Activated CD4-positive, alpha-beta T cell treated with anti-CD3 and anti-CD28 coated beads, Interleukin-2, amount 10 ng/mL, durations not matched to agents 24 days and 14 days (primary cell): ENCODE data around the gene AHSG. TPM values are rescaled to one million over a fixed set of nuclear protein-coding genes. Genes with fewer than 3 reads are reported as not detected.

Experiments
- DNase-seq: peaks from one replicate; pipeline ENCODE4 v3.0.0; 2022
- H3K27ac Mint-ChIP-seq: one replicate; pipeline ENCODE4 v1.8.0; 2022; ENCODE audit warnings: mild to moderate bottlenecking, mixed read lengths
- H3K27me3 Mint-ChIP-seq: one replicate; pipeline ENCODE4 v1.8.0; 2022; ENCODE audit warnings: mixed read lengths
- H3K36me3 Mint-ChIP-seq: one replicate; pipeline ENCODE4 v1.8.0; 2022; ENCODE audit warnings: low read depth, mild to moderate bottlenecking, mixed read lengths
- H3K4me1 Mint-ChIP-seq: one replicate; pipeline ENCODE4 v1.8.0; 2021; ENCODE audit warnings: mixed read lengths
- H3K4me3 Mint-ChIP-seq: one replicate; pipeline ENCODE4 v1.8.0; 2022; ENCODE audit warnings: mild to moderate bottlenecking, moderate library complexity, mixed read lengths
- H3K9me3 Mint-ChIP-seq: one replicate; pipeline ENCODE4 v1.8.0; 2021; ENCODE audit warnings: mixed read lengths
- intact Hi-C: fragments of 100-400 bp; cut with micrococcal nuclease; formaldehyde crosslinking; loops from one replicate; pipeline ENCODE4 v1.15.1; 2023
- total RNA-seq: library from RNA; stranded (reverse); gene quantifications from 2 replicates; pipeline ENCODE4 v1.2.3, GENCODE V29; 2022

Gene AHSG
- total RNA-seq, 1 donor from 2014 or later = not detected

DNA sequence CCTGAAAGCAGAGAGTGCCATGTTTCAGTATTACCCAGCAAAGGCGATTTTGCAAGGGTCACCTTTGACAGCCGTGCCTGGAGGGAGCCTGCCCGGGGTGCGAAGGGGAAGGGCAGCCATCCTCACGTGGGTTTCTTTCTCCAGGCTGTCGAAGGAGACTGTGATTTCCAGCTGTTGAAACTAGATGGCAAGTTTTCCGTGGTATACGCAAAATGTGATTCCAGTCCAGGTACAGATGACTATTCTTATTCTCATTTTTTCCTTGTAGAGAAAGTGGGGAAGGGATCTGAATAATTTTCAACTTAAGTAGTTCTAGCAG lies 3.4 kb downstream of the AHSG start:
- H3K27ac Mint-ChIP-seq = no peak overlapping the region
- intact Hi-C loops = loop anchor here (2.0 to 10.0 kb wide), 5 partner anchors 45 to 674 kb away; partner anchors contain the start of genes DNAJB11 and EIF4A2
- no peak overlapping the region for H3K4me3 Mint-ChIP-seq
- no peaks in the 10 kb centered on the region for H3K9me3 Mint-ChIP-seq
- no peak for DNase-seq
- H3K36me3 Mint-ChIP-seq = no peaks in the 10 kb centered on the region
- H3K4me1 Mint-ChIP-seq = peaks cover 21% of the 10 kb centered on the region
- peaks cover 27% of the 10 kb centered on the region for H3K27me3 Mint-ChIP-seq

DNA sequence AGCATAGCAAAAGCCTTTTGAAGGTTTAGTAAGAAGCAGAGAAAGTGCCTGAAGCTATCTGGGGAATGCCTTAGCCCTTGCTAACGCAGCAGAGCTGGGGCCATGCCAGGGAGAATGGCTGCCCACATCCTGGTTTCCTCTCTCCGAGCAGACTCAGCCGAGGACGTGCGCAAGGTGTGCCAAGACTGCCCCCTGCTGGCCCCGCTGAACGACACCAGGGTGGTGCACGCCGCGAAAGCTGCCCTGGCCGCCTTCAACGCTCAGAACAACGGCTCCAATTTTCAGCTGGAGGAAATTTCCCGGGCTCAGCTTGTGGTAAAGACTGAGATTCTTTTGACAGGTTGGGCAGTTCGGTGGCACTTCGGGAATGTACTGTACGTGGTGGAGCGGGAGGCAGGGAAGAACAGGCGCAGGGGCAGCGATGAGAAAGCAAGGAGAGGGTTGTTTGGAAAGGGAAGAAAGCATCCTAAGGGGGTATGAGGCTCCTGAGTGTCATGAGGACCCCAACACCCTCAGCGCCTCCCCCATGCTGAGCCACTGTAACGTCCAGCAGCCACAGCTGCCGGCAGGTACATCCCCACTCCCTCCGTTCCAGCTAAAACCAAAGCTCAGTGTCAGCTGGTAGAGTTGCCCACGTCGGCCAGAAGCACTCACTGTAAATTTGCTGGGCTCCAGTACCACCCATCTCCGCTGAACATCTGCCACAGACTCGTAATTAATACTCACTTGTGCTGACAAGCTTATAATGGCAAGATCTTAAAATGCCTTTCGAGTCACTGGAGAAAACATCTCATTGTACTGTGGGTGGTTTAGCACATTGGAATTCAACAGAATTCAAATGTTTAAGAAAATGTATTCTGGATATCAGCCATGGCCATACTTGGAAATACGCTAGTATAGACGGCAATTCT lies 4.4 kb downstream of the AHSG start:
- peak; percentile 94 for DNase-seq
- H3K4me3 Mint-ChIP-seq = peak overlapping the region; percentile 74
- H3K36me3 Mint-ChIP-seq = no peaks in the 10 kb centered on the region
- intact Hi-C loops = loop anchor here (1.0 to 10.0 kb wide), 6 partner anchors 46 to 675 kb away; partner anchors contain the start of genes DNAJB11 and EIF4A2
- H3K4me1 Mint-ChIP-seq = peaks cover 21% of the 10 kb centered on the region
- no peaks in the 10 kb centered on the region for H3K9me3 Mint-ChIP-seq
- H3K27ac Mint-ChIP-seq = peak overlapping the region; percentile 68
- H3K27me3 Mint-ChIP-seq = peaks cover 30% of the 10 kb centered on the region

DNA sequence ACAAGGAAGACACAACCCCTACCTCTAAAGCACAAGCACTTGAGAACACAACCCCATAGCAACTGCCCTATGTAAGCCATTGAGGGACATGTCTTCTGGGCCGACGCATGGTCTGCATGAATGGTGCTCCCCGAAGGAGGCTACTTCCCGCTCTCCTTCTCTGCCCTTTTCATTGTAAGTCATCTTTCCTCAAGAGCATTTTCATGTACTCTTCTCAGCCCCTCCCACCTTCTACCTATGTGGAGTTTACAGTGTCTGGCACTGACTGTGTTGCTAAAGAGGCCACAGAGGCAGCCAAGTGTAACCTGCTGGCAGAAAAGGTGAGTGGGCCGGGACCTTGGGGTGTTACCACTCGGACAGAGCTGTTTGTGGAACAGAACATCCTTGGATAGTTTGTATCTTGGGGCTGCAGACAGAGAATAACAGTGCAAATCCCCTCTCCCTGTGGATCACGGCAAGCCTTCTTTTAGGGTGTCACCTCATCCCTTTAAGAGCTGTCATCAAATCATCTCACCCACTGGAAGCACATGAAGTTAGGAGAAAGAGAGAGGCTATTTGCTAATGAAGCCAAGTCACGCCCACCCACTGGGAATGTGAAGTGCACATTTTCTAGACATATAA lies 5.6 kb downstream of the AHSG start:
- Mint-ChIP-seq H3K4me1 (peaks cover 21% of the 10 kb centered on the region), H3K36me3 (no peaks in the 10 kb centered on the region), H3K9me3 (no peaks in the 10 kb centered on the region), H3K27me3 (peaks cover 31% of the 10 kb centered on the region), H3K4me3 (no peak overlapping the region), H3K27ac (no peak overlapping the region)
- no peak for DNase-seq
- intact Hi-C loops = loop anchor here (5.0 to 10.0 kb wide), 3 partner anchors 81 to 676 kb away; partner anchors contain the start of gene EIF4A2

DNA sequence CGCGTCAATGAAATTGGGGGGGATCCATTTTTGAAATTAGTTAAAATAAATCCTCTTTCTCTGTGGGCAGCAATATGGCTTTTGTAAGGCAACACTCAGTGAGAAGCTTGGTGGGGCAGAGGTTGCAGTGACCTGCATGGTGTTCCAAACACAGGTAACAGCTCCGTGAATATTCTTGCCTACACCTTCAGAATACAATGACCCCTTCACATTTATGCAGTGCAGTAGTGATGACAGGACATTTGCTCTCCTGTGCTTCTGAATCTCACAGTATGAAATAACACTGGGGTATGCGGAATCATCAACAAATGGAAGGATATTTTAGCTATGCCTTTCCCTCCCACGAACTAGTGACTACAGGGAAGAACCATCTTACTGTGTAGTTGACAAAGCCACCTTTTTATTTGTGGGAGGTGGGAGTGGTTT lies 6.9 kb downstream of the AHSG start:
- Mint-ChIP-seq H3K4me1 (peaks cover 15% of the 10 kb centered on the region), H3K9me3 (no peaks in the 10 kb centered on the region), H3K27me3 (peaks cover 28% of the 10 kb centered on the region), H3K36me3 (no peaks in the 10 kb centered on the region), H3K4me3 (no peak overlapping the region), H3K27ac (no peak overlapping the region)
- intact Hi-C loops = loop anchor here (5.0 to 10.0 kb wide), 3 partner anchors 82 to 677 kb away; partner anchors contain the start of gene EIF4A2
- no peak for DNase-seq

DNA sequence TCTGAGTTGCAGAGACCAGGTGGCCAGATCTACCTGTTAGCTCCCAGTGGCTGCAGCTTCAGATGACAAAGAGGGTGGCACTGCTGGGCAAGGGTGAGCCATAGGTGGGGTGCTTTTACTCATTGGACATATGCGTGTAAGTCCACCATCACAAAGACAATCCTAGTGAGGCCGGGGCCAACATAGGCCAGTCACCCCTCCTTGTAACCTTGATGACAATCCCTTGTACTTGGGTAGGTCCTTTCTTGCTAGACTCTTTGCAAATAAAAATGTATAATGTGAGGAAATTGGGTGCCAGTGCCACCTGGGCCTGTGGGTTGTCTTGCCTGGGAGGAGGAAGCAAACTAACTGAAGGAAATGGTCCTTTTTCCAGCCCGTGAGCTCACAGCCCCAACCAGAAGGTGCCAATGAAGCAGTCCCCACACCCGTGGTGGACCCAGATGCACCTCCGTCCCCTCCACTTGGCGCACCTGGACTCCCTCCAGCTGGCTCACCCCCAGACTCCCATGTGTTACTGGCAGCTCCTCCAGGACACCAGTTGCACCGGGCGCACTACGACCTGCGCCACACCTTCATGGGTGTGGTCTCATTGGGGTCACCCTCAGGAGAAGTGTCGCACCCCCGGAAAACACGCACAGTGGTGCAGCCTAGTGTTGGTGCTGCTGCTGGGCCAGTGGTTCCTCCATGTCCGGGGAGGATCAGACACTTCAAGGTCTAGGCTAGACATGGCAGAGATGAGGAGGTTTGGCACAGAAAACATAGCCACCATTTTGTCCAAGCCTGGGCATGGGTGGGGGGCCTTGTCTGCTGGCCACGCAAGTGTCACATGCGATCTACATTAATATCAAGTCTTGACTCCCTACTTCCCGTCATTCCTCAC lies 7.6 kb downstream of the AHSG start:
- no peaks in the 10 kb centered on the region for H3K9me3 Mint-ChIP-seq
- no peaks in the 10 kb centered on the region for H3K36me3 Mint-ChIP-seq
- H3K27ac Mint-ChIP-seq = no peak overlapping the region
- H3K4me3 Mint-ChIP-seq = no peak overlapping the region
- peaks cover 26% of the 10 kb centered on the region for H3K27me3 Mint-ChIP-seq
- DNase-seq = no peak
- peaks cover 13% of the 10 kb centered on the region for H3K4me1 Mint-ChIP-seq
- intact Hi-C loops = no loop called here

DNA sequence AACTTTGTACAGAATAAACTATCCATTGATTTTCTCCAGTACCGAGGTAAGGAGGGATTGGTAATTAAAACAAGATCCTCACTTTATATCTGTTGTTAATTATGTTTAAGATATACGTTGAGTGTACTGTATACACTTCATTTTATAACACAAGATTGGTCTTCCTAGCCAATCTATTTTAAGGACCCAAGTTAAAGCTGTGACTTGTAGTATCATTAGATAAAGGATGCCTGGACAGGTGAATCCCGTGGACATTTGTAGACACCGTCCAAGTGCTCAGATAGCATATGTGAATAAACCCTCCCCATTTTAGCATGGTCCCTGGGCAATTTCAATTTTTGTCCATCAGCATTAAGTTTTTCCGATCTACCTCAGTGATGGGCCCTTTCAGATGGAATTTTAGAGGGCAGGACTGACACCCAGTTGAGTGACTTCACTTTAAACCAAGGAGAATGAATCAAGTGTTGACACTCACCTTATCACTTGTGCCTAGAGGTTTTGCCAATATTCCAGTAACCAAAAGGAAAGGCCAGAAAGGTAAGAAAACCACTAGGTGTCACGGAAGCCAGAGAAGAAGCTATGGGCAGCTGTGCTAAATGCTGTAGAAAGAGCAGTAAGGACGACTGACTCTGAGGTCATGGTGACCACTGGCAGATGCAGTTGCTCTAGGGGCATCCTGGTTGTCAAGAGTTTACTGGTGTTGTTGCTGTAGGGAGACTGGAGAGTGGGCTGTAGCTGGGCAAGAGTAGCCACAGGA lies 9.2 kb downstream of the AHSG start:
- H3K4me1 Mint-ChIP-seq = peaks cover 7% of the 10 kb centered on the region
- no peaks in the 10 kb centered on the region for H3K36me3 Mint-ChIP-seq

DNA sequence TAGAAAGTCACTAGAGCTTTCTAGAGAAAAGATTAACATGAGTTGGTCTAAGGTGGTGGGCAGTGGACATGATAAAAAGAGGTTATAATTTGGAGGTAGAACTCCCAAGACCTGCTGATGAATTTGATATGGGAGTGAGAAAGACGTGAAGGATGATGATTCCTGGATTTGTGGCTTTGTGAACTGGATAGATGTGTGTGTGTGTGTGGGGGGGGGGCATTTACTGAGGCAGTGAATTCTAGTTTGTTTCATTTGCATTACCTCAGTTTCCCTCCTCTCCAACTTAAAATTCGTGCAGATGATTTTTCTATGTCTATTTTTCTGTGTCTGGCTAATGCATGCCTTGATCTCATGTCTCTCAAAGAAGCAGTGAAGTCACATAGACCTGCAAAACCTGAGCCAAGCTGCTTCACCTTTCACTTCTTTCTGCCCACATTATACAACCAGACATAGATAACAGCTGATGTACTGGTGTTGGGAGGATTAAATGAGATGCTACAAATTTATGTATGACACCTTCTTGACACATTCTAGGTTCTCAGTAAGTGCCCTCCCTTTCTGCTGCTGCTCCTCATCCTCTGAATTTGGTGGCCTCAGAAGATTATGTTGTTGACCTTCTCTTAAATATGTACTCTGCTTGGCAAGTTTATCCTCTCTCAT lies 9.9 kb downstream of the AHSG start:
- H3K27ac Mint-ChIP-seq = no peak overlapping the region
- H3K36me3 Mint-ChIP-seq = no peaks in the 10 kb centered on the region
- peaks cover 22% of the 10 kb centered on the region for H3K27me3 Mint-ChIP-seq
- no peak overlapping the region for H3K4me3 Mint-ChIP-seq
- peaks cover 4% of the 10 kb centered on the region for H3K4me1 Mint-ChIP-seq
- no peak for DNase-seq
- intact Hi-C loops = no loop called here
- H3K9me3 Mint-ChIP-seq = no peaks in the 10 kb centered on the region

More for the DNA sequence above, 9.2 kb downstream of the AHSG start:
- DNase-seq = no peak
- H3K9me3 Mint-ChIP-seq = no peaks in the 10 kb centered on the region
- H3K27me3 Mint-ChIP-seq = peaks cover 24% of the 10 kb centered on the region
- H3K27ac Mint-ChIP-seq = no peak overlapping the region
- intact Hi-C loops = no loop called here
- no peak overlapping the region for H3K4me3 Mint-ChIP-seq

DNA sequence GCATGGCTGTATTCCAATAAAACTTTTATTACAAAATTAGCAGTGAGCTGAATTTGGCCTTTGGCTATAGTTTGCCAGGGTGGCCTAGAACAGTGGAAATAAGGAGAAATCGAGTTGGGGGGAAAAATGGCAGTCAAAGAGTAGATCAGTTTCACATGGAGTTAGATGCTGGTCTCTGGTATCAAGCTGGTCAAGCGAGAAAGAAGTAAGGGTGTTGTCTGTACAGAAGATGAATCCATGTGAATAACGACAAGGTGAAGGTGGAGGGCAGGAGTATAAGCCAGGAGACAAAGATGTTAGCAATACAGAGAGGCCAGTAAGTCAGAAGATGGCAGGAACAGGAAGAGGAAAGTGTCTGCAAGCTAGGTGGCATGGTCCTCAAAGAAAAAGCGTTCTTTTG lies 11.7 kb downstream of the AHSG start:
- no peak for DNase-seq
- Mint-ChIP-seq H3K9me3 (no peaks in the 10 kb centered on the region), H3K27me3 (peaks cover 17% of the 10 kb centered on the region), H3K27ac (no peak overlapping the region), H3K4me3 (no peak overlapping the region), H3K36me3 (no peaks in the 10 kb centered on the region), H3K4me1 (no peaks in the 10 kb centered on the region)
- intact Hi-C loops = no loop called here

DNA sequence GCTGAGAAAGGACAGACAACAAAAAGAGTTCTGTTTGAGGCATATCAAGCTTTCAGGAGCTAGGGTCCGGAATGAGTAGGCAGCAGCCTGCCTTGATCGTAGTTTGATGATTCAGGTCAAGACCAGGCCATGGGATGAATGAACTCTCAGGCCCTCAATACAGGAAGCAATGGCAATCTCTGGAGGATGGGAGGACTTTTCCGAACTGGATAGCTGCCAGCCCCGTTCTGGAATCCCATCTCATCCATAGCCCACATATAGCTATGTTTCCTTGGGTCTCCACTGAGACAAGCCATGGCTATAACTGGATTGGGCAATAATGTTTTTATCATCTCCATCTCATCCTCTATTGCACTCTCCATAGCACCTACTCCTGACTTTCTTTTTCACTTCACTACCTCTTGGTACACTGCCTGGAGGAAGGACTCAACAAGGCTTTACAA lies 12.8 kb downstream of the AHSG start:
- Mint-ChIP-seq H3K27ac (no peak overlapping the region), H3K9me3 (no peaks in the 10 kb centered on the region), H3K4me1 (no peaks in the 10 kb centered on the region), H3K36me3 (no peaks in the 10 kb centered on the region), H3K27me3 (peaks cover 21% of the 10 kb centered on the region), H3K4me3 (no peak overlapping the region)
- intact Hi-C loops = no loop called here
- no peak for DNase-seq

DNA sequence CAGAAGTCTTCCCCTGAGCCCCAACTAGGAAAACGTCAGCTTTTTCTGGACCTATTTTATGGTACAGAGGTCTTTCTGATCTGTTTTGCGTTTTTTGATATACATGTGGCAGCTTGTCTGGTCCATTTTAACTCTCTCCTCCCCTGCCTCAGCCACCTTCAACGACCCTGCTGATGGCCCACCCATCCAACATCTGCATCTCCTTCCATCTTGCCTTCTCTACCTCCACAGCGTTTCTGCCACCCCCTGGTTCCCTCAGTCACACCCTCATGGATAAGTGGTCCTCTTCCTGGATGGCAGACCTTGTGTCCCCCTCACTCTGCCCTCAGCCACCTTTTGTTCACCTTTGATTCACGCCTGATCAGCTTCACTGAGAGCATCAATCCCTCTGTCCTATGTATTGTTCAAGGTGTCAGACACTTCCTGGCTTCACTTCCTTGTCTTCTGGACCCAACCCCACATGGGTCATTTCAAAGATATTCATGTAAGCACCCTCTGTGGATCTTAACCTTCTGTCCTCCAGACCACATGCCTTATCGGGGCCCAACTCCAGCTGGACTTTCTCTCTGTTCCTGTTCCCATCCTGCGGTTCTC lies 13.5 kb downstream of the AHSG start:
- H3K9me3 Mint-ChIP-seq = no peaks in the 10 kb centered on the region
- no peaks in the 10 kb centered on the region for H3K36me3 Mint-ChIP-seq
- H3K4me3 Mint-ChIP-seq = no peak overlapping the region
- H3K4me1 Mint-ChIP-seq = no peaks in the 10 kb centered on the region
- H3K27me3 Mint-ChIP-seq = peaks cover 26% of the 10 kb centered on the region
- intact Hi-C loops = no loop called here
- no peak for DNase-seq
- no peak overlapping the region for H3K27ac Mint-ChIP-seq

DNA sequence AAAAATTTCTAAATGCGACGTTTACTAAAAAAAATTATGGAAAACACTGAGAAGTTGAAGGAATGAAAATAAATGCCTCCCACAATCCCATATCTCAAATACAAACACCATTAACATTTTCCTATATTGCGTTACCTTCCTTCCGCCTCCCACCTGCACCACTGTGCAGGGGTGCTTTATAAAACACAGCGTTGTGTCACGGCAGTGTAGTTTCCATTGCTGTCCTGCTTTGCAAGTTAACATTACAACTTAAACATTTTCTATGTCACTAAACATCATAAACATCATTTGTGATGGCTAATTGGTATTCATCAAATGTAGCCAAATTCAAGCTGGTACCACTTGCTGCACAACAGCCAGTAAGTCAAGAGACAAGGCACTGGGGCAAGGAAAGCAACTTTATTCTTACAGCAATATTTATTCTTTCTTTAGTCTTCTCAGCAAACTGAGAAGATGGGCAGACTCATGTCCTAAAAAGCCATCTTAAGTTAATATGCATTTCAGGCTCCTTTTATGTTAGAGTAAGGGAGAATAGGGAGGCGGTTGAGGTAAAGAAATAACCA lies 15.1 kb downstream of the AHSG start:
- no peaks in the 10 kb centered on the region for H3K36me3 Mint-ChIP-seq

DNA sequence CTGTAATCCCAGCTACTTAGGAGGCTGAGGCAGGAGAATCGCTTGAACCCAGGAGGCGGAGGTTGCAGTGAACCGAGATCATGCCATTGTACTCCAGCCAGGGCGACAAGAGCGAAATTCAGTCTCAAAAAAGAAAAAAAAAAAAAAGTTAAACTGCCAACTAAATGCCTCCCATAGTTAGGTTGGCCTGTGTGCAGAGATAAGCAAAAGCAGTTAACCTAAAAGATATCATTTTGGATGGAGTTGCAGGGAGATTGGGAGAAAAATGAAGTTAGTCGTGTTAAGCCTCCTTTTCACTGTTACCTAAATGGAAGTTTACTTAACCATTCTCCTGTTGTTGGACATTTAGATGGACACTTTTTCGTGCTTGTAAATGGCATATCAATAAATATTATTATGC lies 15.9 kb downstream of the AHSG start:
- Mint-ChIP-seq H3K36me3 (no peaks in the 10 kb centered on the region), H3K4me1 (no peaks in the 10 kb centered on the region), H3K9me3 (no peaks in the 10 kb centered on the region), H3K4me3 (no peak overlapping the region), H3K27ac (no peak overlapping the region), H3K27me3 (peaks cover 15% of the 10 kb centered on the region)
- DNase-seq = no peak
- intact Hi-C loops = no loop called here

More for the DNA sequence above, 15.1 kb downstream of the AHSG start:
- intact Hi-C loops = no loop called here
- no peak overlapping the region for H3K27ac Mint-ChIP-seq
- DNase-seq = no peak
- H3K27me3 Mint-ChIP-seq = peaks cover 18% of the 10 kb centered on the region
- H3K4me1 Mint-ChIP-seq = no peaks in the 10 kb centered on the region
- no peak overlapping the region for H3K4me3 Mint-ChIP-seq
- H3K9me3 Mint-ChIP-seq = no peaks in the 10 kb centered on the region
